ENCODE data around the gene MED9. TPM values are rescaled to one million over a fixed set of nuclear protein-coding genes. Genes with fewer than 3 reads are reported as not detected.

MED9 gene
- total RNA-seq, 1 donor from 2014 or later, result 10.9 TPM

DNA sequence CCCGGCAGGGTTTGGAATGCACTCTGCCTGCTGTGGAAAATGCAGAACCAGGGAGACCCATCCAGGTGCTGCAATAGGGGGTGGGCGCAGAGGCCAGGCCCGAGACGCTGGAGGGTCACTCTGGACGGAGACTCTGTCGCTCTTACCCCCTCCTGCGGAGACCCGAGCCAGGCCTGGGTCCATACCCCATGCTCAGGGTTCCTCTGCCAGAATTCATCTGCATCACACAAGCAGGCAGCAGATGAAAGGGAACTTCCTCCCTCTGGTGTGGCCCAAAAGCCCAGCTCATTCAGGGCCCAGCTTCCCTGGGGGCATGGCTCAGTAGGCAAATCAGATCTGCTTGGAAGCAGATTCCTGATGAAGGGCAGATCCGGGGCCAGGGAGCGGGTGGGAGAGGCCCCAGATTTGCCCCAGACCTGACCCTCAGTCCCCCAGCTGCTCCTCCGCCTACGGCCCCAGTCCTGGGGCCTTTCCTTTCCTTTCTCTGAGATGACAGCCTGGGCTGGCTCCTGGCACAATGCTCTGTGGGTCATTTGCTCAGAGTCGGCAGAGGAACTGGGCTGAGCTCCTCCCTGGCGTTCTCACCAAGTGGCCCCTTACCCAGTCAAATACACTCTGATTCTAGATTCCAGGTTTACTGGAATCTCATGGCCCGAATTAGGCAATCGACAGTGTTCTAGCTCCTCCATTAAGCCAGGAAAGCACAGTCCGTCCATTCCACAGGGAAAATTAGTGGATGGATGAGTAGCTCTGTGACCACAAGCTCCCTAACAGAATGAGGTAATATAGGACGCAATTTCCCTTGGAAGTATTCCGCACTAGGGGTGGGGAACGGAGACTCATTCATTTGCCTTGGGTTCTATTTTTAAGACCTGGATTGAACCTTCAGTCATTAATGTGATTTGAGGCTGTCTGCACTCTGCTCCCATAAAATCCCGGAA lies 38.5 kb downstream of the MED9 start:
- no peak for DNase-seq (ENCODE audit: low read depth, low spot score)

DNA sequence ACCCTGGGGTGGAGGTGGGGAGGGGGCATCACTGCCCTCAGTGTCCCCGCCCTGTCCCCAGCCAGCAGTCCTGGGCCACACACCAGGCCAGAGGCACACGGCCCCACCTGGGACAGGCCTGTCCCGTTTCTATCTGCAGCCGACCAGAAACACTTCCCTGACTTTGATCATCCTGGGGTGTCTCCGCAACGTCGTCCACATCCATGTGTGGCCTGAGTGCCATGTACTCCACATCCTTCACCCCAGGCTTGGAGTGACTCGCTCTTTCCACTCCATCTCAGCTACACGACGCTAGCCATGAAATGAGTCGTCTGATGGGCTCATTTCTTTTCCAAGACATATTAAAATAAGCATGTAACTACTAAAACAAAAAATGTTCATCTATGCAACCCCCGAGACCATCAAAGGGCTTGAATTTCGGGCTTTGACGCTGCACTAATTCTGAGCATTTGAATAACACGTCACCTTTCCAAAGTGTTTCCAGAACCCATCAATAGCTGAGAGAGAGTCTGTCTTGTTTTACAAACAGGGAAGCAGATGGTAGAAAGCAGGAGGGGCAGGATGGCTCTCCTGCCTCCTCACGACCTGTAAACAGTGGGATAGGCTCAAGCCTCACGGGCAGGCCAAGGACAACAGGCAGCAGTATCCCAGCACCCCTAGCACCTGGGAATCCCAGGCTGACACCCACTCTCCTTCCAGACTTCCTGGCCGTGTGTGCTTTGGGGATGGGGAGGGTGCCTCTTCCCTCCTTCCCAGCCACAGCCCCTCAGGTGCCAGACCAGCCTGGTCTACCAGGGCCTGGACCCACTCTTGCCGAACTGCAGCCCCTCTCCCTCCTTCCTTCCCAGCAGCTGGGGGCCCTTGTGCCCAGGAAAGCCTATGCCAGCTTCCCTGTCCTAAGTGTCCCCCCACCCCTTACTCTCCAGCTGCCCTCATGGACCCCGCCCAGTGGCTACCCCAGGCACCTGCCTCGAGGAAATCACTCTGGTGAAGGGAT lies 39.4 kb downstream of the MED9 start:
- no peak for DNase-seq (ENCODE audit: low read depth, low spot score)

DNA sequence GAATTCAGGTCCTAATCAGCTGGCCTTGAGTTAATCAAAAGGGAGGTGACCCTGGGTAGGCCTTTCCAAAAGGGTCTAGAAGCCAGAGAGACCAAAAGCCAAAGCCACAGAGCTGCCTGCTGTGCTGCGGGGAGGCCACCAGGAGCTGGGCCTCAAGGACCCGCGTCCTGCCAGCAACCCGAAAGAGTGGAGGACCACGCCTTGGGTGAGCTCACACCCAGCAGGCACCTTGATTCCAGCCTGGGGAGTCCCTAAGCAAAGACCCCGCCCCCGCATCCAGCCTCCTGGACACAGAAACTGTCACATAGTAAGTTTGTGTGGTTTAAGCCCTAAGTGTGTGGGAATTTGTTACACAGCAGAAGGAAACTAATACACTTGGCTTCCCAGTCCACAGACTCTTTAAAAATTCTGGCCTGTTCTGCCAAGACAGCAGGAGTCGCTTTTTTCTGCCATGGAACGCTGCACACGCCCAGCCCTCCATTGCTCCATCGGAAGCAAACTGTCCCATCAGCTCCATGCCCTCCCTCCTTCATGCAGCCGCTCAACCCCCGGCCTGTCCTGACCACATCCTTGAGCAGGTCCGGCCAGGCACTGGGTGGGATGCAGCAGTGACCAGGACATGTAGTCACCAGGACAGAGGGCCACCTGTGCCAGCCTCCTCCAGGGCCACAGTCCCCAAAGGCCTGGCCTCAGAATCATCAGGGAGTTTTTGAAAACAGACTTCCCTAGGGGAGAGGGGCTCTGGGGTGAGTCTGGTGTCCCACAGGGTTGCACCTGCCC lies 40.3 kb downstream of the MED9 start:
- DNase-seq (ENCODE audit: low read depth, low spot score), result no peak

DNA sequence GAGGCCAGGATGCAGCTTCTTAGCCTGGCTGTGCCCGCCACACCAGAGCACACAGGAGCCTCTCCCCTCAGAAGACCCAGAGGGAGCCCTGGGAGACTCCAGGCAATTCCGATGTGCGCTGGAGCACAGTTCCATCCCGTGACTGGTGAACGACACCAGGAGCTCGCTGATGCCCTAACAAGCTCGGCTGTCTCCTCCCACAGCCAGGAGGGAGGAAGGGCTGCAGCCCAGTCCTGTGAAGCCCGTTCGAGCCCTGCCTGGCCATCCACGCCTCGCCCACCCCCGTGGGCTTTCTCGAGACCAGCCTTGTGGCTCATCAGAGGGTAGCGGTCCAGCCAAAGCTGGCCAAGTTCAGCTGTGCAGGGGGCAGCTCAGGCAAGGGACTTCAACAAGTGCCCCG lies 41.2 kb downstream of the MED9 start:
- no peak for DNase-seq (ENCODE audit: low read depth, low spot score)

DNA sequence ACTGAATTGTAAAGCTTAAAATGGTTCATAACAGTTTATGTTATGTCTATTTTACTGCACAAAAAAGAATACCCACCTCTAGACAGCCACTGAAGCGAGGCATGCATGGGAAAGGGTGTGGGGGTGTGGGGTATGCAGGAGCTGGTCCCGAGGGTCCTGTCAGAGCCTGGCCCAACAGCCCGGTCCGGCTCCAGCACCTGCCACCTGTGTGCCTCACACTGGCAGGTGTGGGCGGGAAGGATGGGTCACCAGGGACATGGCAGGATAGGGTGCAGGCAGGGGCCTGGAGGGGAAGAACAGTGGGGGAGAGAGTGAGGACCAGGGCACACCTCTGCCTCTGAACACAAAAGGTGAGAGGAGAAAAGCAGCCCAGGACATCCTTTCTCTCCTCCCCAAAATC lies 42.2 kb downstream of the MED9 start:
- DNase-seq (ENCODE audit: low read depth, low spot score), result no peak

DNA sequence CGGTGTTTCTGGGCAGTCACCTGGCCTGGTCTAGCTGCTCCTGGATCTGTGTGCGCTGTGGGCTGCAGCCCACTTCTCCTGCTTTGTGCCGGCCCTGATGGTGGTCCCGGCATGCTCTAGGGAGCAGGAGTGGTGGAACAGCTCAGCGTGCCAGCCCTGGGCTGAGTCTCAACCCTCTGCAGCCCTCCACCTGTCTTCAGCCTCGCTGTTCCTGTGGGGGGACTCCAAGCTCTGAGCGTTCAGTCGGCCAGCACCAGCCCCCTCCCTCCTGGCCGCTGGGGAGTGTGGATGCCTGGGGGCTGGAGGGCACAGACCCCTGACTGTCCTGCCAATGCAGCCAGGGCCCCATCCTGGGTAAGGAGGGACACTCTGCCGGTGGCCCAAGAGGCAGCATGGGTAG lies 43.1 kb downstream of the MED9 start:
- no peak for DNase-seq (ENCODE audit: low read depth, low spot score)

DNA sequence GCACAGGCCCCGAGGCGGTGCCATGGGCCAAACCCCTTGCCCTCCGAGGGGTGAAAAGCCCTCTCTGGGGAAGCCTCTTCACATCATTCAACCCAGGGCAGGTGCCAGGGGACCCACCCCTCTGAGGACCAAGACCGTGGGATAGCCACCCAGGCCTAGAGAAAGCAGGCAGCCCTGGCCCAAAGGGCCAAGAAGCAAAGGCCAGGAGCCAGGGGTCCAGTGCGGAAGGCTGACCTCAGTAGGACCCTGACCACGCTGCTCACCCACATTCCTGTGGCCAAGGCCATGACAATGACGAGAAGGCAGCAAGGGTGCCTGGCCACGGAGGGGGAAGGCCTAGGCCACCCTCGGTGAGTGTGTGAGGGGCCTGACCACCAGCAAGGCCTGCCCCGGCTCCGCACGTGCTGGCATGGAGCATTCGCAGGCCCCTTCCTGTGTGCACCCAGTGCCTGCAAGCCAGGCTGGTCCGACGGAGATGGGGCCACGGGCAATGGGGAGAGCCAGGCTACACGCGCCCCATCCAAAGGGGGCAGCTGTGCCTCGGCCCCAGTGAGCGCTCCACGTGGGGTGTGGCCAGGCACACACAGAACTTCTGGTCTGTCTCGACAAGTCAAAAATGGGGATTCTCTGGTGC lies 43.9 kb downstream of the MED9 start:
- DNase-seq (ENCODE audit: low read depth, low spot score), result no peak

DNA sequence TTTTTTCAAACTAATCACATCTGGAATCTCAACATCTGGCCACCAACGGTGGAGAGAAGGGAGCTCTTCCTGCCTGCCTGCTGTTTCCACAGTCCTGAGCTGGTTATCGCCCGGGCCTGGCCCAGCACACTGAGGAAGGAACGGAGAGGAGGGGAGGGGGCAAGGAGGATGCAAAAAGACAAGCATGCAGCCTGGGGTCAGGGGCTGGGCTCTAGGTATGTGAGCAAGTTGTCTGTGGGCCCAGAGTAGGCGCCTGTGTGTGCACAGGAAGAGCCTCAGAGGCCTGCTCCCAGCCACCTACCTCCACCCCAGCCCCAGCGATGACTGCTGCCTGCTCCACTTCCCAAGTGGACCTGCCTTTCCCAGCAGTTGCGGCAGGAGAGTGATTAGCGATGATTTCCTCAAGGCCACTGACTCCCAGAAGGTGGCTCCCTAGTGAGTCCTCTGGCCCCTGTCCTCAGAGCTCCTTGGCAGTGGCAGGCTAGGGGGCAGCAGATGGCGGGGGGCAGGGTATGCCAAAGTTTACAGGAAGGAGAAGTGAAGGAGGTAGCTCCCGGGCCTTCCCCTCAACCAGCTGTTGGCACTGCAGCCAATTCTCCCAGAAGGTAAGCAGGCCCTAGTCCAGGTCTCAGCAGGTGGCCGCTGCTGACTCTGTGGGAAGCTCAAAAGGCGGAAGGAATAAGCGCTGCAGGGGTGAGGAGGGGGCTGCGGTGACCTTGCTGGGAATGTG lies 46.4 kb downstream of the MED9 start:
- no peak for DNase-seq (ENCODE audit: low read depth, low spot score)

DNA sequence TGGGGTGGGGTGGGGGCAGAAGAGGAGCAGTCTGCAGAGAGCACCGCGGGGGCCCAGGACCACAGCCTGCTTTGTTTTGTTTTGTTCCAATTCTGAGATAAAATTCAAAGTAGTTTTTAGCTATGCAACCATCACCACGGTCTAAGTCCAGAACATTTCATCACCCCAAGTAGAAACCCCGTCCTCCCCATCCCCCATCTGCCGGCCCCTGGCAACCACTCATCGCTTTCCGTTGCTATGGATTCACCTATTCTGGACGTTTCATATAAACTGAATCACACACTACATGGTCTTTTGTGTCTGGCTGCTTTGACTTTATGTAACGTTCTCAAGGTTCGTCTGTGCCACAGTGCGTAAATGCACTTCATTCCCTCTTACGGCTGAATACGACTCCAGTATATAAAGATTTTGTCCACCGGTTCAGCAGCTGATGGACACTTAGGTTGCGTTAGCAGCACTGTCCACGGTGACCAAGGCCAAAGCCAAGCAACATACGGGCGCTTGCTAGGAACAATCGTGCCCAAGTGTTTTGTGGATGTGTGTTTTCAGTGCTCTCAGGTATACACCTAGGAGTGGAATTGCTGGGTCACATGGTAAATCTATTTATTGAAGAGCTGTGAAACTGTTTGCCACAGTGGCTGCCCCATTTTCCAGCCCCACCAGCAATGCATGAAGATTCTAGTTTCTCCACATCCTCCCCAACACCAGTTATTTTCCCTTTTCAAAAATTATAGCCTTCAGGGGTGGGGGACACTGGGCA lies 47.1 kb downstream of the MED9 start:
- DNase-seq (ENCODE audit: low read depth, low spot score), result no peak

DNA sequence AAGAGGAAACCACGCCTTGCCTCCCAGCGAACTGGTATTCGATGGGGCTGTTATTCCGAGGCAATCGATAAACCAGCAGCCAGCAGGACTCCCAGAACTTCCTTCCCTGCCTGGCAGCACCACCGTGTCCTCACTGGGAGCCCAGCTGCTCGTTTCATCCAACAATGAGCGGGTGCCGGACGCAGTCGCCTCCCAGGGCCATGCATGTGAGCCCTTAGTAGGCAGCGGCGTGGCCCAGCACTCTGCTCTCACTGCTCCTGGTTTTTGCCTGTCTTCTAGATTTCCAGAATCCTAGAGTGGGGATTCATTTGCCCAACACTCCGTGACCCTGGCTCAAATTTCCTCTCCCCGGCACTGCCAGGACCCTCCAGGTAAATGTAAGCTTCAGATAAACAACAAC lies 48.5 kb downstream of the MED9 start:
- DNase-seq (ENCODE audit: low read depth, low spot score), result no peak

DNA sequence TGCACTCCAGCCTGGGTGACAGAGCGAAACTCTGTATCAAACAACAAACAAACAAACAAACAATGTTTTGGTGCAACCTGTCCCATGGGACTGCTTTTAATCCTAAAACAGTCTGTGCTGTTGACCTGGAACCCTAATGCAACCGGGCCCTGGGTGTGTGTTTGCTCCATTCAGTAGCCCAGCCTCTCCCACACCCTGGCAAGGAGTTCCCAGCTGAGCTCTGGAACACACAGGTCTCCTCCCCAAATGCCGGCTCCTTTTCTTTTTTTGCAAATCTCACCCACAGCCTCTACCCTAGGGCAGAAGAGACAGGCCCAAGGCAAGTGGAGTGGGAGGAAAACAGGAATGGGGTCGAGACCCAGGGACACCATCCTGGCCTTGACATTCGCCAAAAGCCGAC lies 49.2 kb downstream of the MED9 start:
- DNase-seq (ENCODE audit: low read depth, low spot score), result no peak

DNA sequence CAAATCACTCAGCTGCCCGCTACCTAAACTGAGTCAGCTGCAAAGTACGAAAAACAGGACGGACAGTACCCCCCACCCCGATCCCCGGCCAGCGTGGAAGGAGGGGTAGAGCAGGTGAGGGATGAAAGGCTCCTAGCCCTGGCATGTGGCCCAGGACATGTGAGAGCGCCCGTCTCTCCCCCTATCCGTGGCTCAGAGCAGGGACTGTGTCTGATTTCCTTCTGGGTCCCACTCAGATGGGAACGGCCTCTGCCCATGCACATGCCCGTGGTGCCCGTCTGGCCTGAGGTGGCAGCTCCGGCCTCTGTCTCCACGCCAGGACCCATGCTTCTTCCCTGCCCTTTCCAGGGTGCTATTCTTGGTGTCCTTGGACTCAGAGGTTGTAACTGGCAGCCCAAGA lies 49.6 kb downstream of the MED9 start:
- DNase-seq (ENCODE audit: low read depth, low spot score), result no peak

DNA sequence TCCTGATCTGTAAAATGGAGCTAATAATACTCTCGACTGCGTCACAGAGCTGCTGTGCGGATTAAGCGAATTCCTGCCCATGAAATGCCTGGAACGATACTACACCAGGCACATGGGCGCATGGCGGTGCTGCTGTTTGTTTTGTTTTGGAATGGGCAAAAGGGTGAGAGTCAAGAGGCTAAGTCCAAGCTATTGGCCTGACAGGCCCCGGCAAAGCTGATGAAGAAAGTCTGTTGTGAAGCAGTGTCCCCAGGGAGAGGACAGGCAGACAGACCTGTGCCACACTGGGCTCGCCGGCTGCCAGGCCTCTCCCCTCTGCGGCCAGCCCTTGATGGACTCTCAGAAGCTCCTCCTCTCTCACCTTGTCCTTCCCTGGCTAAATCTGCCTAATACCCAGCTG lies 50.7 kb downstream of the MED9 start:
- no peak for DNase-seq (ENCODE audit: low read depth, low spot score)

DNA sequence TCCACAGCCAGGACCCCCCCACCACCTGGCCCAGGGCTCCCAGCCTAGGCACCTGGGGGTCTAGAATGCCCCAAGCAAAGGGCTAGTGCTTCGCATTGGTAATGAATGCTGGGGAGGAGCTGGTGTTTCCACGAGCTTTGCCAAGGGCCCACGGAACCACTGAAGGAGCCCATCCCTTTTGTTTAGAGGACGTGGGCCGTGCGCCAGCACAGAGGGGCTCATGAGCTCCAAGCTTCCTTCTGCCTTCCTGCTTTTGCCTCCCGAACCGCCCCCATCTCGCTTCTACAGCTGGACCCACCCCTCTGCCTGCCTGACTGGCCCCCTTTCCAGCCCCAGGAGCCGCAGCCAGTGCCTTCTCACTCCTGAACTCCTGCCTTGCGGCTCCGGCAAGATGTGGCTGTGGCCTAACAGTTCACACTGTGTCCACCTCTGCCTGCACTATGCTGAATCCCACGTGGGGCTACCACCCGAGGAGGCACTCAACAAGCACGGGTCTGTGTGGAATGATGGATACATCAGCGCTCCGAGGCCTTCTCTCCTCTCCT lies 51.2 kb downstream of the MED9 start:
- DNase-seq (ENCODE audit: low read depth, low spot score), result no peak

DNA sequence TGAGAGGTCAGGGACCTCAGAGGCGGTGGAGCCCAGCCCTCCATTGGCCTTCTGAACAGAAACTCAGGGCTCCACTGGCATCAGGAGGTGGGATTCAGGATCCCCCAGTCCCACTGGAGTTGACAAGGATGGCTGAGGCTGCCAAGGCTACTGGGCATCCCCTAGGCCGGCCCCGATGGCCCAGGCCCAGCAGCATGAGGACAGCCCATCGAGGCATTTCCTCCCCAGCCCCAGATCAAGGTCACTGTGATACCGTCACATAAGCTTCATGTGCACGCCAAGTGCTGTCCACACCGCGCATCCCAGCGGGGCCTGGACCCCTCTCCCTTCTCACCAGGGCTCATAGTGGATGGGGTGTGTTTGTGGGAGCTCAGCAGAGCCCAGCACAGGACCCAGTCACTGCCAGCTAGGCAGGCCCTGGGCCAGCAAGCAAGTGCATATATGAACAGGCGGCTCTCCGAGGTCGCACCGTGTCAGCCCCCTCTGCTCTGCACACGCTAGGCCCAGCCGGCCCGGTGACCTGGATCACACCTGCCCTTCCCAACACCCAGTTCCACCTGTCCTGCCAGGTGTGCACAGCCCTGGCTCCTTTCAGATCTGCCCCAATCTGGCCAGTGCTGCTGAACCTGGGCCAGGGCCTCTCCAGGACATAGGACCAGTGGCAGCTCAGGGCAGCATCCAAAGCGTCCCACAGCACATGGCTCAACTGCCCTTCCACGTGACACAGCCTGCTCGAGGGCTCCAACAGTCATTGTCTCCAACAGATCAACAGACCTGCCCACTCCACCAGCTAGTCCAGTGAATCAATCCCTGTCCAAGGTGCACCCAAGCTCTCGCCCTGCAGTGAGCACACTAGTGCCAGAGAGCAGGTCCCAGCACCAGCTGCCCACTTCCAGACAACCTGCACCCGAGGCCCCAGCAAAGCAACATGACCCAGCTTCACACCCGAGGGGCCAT lies 52.2 kb downstream of the MED9 start:
- DNase-seq (ENCODE audit: low read depth, low spot score), result no peak

DNA sequence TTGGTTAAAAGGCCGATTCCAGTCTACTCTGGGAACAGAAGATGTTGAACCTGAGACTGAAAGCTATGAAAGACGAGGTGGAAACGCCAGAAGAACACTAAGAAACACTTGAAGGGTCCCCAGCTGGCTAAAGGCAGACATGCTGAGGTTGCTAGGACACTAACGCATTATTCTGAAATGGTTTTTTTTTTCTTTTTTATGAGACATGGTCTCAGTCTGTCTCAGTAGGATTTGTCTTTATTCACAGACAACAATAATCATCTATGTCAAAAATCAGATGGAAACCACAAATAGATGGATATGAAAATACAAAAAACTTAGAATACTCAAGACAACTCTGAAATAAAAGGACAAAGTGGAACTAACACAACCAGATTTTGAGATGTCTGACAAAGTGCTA lies 54.4 kb downstream of the MED9 start:
- no peak for DNase-seq (ENCODE audit: low read depth, low spot score)

DNA sequence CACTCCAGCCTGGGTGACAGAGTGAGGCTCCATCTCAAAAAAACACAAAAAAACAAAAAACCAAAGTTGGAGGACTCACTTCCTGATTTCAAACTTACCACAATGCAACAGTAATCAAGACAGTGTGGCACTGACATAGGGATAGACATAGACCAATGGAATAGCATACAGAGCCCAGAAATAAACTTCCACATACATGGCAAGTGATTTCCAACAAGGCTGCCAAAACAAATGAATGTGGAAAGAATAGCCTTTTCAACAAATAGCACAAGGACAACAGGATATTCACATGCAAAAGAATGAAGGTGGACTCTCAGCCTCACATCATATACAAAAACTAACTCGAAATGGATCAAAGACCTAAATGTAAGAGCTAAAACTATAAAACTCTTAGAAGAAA lies 56.2 kb downstream of the MED9 start:
- no peak for DNase-seq (ENCODE audit: low read depth, low spot score)

DNA sequence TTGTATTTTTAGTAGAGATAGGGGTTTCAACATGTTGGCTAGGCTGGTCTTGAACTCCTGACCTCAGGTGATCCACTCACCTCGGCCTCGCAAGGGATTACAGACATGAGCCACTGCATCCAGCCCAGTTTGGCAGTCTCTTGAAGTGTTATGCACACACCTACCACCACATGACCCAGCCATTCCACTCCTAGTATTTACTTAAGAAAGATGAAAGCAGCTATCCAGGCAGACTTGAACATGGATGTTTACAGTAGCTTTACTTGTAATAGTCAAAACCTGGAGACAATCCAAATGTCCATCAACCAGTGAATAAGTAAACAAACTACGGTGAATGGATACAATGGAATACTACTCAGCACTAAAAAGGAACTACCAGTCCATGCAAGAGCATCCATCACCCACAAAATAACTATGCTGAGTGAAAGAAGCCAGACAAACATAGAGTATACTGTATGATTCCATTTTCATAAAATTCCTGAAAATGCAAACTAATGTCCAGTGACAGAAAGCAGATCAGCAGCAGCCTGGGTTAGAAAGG lies 57.2 kb downstream of the MED9 start:
- no peak for DNase-seq (ENCODE audit: low read depth, low spot score)
